CD4-positive, alpha-beta T cell treated with Interleukin-17A for 1 hour (primary cell): ENCODE measurements around the gene IL4I1.
"Not testable (repeated sequence)": the region's sequence is repeated elsewhere in the genome, so short reads cannot be mapped to it uniquely, and the experiment has no call there.

ENCODE experiments used
- DNase-seq: peaks from one replicate; pipeline ENCODE4 v3.0.0-alpha.2; 2020

The IL4I1 gene, protein sequence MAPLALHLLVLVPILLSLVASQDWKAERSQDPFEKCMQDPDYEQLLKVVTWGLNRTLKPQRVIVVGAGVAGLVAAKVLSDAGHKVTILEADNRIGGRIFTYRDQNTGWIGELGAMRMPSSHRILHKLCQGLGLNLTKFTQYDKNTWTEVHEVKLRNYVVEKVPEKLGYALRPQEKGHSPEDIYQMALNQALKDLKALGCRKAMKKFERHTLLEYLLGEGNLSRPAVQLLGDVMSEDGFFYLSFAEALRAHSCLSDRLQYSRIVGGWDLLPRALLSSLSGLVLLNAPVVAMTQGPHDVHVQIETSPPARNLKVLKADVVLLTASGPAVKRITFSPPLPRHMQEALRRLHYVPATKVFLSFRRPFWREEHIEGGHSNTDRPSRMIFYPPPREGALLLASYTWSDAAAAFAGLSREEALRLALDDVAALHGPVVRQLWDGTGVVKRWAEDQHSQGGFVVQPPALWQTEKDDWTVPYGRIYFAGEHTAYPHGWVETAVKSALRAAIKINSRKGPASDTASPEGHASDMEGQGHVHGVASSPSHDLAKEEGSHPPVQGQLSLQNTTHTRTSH

DNA sequence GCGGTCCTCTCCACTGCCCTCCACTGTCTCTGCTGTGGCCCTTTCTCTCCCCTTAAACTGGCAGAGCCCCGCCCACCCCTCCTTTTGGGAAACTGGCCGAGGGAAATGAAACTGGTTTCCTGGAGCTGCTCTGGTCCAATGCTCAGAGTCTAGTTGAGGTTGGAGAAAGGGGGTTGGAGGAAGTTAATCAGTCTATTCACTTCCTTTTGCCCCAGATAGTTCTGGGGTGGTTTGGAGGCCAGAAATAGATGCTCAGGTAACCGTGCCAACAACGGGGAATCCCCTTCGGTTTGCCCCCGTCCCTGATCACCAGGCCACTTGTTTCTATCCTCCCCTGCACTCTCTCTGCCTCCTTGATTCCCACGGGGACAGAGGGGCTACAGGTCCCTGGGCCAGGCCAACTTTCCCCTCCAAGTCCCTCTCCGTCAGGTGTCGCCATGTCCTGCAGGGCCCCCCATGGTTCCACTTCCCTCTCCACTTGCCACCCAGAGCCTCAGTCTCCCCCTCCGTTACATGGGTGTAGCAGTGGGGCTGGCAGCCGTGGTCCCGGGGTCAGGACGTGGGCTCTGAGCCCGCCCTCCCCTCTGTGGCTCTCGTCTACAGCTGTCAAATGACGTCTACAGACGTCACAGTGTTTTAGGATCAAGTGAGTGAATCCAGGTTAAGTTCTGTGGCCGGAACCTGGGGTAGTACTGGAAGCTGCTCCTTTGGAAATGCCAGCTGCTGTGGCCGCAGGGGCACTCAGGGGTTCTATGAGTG is at the start of gene IL4I1:
IL4I1 (minus strand) TSS at position 25 of the 759 bp plus-strand sequence. CDS start 727 bp downstream, outside the sequence.
- peak; percentile 92 for DNase-seq

DNA sequence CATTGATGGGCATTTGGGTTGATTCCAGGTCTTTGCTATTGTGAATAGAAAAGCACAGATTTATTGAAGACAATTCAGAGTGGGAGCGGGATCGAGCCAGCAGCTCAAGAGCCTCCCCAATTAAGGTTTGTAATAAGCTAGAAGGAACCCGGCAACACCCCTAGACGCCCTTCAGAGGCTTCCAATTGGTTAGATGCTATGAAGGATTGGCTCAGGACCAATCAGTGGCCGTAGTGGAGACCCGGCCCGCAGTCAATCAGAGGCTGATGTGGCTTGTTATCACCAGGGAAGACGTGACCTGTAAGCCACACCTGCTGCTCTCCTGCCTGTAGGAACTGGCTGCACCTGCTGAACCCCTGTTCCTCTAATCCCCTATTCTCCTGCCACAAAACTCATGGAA is 49.7 kb upstream of the IL4I1 start:
- DNase-seq = no peak

DNA sequence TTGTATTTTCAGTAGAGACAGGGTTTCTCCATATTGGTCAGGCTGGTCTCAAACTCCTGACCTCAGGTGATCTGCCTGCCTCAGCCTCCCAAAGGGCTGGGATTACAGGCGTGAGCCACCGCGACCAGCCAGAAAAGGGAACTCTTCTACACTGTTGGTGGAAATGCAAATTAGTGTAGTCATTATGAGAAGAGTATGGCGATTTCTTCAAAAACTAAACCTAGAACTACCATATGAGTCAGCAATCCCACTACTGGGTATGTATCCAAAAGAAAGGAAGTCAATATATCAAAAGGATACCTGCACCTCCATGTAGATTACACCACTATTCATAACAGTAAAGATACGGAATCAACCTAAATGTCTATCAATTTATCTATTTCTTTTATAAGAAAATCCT is 47.9 kb upstream of the IL4I1 start:
- not testable (repeated sequence) for DNase-seq

DNA sequence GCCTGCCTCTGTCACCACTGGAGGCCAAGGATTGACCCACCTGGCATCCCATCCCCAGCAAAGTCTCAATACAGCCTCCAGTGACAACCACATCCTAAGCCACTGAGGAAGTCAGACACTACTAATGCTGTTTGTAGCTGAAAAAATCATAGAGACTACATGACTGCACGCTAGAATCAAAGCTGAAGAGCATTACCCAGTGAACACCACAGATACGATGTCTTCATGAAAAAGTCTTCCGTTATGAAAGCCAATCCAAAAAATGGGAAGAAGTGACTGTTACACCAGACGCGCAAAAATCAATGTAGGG is 43.8 kb upstream of the IL4I1 start:
- DNase-seq = no peak

DNA sequence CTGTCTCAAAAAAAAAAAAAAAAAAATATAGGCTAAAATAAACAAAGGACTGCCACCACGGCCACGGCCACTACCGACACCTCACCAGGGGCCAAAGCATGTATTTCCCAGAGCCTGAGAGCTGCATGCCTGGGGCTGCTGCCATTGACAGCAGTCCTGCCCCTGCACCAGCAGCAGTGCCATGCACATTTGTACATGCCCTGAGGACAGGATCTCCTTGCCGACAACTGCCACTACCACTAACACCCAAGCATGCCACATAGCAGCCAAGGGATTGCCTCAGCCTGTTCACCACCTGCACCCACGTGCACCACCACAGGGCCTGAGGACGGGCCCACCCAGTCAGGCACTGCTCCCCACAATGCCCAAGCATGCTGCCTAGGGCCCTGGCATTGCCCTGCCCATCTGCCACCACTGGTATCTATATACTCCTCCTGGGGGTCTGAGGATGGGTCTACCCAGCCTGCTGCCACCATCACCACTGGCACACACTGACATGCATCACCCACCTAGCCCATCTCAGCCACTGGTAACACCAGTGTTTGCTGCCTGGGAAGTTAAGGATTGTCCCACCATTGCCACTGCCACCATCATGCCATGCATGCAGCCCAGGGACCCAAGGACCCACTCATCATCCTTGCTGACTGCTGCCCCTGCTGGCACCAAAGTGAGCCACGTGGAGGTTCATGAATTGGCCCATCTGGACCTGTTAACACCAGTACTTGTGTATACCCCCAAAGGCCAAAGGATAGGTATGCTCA is 43.2 kb upstream of the IL4I1 start:
- DNase-seq = no peak

DNA sequence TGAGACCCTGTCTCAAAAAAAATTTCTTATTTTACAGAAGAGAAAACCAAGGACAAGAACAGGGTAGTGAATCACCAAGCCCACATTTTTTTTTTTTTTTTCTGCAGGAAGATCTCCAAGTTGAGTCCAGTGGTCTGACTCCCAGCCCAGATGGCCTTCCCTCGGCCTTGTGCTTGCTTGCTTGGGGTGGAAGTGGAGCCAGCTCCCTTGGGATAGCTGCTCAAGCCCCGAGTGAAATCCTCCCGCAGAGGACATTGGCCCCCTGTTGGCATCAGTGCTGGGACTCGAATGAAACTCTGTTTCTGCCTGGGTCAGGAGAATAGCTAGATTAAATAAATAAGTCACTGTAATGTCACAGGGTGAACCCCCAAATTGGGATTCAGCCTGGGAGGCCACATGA is 42.0 kb upstream of the IL4I1 start:
- DNase-seq = no peak

DNA sequence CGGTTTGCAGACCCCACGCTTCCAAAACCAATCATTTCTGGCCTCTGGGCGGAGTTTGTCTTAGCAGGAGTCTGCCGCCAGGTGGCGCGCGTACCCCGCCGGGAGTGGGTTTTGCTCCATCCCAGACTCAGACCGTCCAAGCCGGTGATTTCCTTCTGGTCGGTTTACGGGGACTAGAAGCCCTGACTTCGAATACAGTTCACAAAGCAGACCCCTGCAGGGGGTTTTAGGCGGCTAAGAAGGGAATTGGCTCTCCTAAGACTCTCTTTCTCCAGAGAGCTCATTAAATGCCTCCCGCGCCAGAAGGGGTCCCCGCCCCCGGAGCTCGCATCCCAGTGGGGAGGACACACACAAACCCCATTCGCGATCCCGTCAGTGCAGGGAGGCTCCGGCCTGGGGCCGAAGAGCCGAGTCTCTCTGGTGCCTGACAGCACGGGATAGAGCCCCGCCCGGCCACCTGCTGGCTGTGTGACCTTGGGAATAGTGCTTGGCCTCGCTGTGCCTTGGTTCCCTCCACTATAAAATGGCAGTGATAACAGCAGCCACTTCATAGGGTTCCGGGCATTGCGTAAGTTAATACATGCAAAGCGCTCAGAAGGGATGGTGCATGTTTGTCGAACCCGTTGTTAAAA is 41.2 kb upstream of the IL4I1 start:
- DNase-seq = peak; percentile 78

DNA sequence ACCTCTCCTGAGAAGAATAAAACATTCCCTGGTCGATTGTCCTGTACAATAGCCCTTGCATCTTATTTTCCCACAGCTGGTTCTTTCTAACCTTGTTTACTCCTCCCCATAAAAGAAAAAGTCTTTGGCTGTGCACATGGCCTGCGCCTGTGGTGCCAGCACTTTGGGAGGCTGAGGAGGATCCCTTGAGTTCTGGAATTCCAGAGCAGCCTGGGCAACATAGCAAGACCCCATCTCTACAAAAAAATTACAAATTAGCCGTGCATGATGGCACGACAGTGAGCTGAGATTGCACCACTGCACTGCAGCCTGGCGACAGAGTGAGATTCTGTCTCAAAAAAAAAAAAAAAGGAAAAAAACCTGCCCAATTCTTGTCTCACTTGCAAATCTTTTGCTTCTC is 39.9 kb upstream of the IL4I1 start:
- DNase-seq = no peak

DNA sequence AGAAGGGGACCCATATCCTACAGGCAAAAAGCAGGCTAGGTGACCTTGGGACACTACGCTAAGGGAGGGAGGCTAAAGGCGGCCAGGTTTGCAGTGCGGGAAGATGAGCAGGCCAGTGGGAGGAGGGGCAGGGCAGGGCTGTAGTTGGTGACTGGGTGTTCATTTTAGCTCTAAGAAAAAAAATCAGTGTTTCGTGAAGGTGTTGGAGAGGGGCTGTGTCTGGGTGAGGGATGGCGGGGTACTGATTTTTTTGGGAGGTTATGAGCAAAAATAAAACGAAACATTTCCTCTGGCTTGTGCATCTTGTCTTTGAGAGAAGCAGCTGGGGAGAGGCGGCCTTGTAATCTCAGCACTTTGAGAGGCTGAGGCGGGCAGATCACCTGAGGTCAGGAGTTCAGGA is 37.0 kb upstream of the IL4I1 start:
- no peak for DNase-seq

DNA sequence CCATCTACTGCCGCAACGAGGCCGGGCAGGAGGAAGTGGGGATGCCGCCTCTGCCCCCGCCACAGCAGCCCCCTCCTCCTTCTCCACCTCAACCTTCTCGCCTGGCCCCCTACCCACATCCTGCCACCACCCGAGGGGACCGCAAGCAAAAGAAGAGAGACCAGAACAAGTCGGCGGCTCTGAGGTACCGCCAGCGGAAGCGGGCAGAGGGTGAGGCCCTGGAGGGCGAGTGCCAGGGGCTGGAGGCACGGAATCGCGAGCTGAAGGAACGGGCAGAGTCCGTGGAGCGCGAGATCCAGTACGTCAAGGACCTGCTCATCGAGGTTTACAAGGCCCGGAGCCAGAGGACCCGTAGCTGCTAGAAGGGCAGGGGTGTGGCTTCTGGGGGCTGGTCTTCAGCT is 36.0 kb upstream of the IL4I1 start:
- peak; percentile 65 for DNase-seq

DNA sequence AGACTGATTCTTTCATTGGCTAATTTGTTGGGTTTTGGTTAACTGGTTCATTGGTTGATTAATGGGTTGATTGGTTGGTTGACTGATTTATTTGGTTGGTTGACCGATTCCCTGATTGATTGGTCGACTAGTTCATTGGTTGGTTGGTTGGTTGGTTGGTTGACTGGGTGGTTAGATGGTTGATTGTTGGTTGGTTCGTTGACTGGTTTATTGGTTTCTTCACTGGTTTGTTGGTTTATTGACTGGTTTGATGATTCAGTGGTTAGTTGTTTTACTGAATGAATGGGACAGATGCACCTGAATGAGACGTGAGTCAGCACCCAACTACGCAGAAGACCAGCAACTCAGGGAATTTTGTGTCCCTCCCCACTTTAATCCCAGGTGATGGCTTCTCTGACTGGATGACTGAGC is 35.4 kb upstream of the IL4I1 start:
- DNase-seq = no peak

DNA sequence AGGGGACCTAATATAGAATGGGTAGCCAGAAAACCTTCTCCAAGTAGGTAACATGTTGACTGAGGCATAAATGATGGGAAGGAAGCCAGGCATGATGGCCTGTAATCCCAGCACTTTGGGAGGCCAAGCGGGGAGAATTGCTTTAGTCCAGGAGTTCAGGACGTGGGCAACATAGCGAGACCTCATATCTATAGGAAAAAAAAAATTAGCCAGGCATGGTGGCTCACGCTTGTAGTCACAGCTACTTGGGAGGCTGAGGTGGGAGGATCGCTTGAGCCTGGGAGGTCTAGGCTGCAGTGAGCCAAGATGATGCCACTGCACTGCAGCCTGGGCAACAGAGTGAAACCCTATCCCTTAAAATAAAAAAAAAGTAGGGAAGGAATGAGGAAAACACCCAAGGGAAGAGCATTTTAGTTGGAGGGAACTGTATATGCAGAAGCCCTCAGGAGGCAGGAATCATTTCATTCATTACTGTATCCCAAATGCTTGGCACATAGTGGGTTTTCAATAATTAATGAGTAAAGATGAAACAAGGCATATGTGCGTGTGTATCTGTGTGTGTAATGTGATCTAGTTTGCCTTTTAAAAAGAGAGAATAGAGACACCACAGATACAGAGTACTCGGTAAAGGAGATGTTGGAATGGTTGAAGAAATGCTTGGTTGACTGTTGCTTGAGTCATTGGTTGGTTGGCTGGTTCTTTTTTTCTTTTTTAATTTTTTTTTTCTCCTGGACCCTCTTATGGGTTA is 34.8 kb upstream of the IL4I1 start:
- DNase-seq = no peak

DNA sequence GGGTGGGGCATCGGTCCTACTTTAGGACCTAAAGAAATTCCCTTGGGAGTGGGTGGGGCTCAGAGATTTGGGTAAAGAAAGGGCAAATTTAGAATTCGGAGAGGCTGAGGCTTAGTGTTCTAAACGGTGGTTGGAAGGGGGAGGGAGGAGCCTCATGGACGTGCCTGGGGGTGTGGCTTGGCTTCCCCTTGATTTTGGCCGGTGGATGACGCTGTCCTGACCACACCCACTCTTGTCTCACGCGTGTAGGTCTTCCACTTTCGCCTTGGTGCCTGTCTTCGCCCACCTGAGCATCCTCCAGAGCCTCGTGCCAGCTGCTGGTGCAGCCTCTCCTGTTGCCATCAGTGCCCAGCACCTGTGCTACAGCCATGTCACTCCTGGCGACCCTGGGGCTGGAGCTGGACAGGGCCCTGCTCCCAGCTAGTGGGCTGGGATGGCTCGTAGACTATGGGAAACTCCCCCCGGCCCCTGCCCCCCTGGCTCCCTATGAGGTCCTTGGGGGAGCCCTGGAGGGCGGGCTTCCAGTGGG is 33.9 kb upstream of the IL4I1 start:
- DNase-seq = no peak

DNA sequence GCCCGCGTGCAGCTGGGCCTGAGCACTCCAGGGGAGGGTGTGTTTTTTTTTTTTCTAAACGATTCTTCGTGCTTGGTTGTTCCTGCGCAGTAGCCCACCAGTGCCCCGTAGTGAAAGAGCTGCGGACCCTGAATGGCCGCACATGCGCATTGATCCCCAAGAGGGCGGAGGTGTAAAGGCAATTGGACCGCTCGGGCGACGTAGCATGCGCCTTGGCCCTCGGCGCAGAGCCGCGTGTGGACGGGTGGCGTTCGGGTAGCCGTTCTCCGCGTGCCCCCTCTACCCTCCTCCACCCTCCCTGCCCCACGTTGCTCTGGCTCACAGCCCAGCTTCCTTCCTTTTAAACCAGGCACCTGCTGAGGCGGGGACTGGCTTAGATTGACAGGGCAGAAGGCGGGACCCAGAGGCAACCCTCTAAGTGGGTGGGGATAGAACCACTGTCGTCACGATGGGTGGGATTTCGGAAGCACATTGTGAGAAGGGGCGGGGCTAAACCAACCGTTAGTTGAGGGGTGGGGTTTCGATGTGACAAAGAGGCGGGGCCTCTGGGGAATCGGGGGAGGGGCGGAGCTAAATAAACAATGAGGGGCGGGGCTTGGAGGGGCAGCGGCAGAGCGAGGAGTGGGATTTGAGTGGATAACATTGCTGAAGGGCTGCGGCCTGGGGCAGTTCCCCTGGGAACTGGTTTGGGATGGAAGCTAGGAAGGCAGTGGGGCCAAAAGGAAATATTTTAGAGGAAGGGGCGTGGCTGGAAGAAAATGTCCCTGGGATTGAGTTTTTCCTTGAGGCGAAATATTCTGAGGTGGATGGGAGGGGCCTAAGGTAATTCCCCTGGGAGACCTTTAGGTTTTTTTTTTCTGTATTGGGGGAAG is 33.2 kb upstream of the IL4I1 start:
- peak; percentile 97 for DNase-seq

DNA sequence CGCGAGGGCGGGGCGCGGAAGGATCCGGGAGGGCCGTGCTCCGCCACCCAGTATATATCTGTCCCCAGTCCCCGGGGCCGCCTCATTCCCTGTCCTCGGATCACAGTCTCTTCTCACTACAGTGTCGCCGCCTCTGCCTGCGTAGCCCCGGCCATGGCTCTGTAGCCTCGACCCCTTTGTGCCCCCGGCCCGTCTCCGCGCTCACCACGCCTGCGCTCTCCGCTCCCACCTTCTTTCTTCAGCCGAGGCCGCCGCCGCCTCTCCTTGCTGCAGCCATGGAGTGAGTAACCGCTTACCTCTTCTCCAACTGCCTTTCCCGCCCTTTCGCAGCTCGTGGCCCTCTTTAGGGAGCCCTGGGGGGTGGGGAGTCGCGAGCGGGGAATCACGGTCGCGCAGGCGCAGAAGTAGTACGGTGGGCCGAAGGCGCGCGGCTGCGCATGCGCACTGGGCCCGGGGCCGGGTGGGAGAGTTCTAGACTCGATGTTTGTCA is 32.5 kb upstream of the IL4I1 start, which contains the start of the genes ATF5 and NUP62:
ATF5 (plus strand) TSS at position 85 of the 490 bp plus-strand sequence. CDS start 1,646 bp downstream, outside the sequence.
NUP62 (minus strand) TSS at position 384 of the 490 bp plus-strand sequence. CDS start 19,697 bp downstream, outside the sequence.
- DNase-seq = peak; percentile 91

DNA sequence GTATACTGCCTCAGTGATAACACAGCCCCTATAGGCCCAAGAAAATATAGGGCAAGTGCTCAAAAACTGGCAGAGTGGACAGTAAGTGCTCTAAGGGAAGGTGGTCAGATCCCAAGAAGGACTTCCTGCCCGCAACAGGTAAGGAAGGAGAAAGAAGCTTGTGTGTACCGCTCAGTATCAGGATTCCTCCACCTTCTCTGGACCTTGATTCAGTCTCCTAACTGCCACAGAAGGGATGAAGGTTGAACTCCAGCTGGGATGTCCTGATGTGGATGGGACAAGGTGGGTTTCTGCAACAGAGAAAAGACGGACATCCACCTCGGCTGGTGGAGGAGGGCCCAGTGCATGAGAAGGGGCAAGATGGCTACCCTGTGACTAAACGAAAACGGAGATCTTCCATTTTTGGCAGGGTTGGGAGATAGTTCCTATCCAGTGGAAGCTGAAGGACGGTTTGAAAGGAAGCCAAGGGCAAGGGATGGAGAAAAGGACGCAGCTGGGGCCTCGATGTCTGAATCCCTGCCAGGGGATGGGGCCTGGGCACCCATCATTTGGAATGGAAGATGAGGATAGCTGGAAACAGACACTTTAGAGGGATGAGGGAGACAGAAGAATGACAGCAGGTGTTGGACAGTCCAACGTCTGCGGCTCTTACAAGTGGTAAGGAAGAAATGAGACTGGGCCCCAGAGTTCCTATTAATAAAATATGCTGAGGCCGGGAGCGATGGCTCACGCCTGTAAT is 31.0 kb upstream of the IL4I1 start:
- DNase-seq = no peak

DNA sequence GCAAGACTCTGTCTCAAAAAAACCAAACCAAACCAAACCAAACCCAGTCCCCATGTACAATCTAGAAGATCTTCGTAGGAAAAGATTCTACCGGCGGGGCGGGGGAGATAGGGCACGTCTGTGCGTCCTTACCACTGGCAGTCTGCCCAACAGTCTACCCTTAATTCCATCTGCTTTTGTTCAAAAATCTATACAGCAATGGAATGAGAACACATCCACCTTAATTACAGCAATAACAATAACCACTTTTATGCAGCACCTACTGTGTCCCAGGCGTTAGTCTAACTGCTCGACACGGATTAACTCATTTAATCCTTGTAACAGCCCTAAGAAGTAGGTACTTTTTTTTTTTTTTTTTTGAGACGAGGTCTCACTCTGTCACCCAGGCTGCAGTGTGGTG is 29.8 kb upstream of the IL4I1 start:
- no peak for DNase-seq

DNA sequence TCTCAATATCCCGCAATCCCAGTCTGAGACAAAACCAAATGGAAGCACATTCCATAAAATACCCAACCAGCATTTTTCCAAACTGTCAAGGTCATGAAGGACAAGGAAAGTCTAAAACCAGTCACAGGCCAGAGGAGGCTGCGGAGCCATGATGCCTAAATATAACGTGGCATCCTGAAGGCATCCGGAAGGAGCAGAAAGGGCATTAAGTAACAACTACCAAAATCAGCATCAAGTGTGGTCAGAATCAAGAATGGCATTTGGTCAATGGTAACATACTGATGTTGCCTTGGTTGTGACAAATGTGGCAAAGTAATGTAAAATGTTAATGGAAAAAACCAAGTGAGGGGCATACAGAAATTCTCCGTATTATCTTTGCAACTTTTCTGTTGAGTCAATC is 28.8 kb upstream of the IL4I1 start:
- DNase-seq = no peak

DNA sequence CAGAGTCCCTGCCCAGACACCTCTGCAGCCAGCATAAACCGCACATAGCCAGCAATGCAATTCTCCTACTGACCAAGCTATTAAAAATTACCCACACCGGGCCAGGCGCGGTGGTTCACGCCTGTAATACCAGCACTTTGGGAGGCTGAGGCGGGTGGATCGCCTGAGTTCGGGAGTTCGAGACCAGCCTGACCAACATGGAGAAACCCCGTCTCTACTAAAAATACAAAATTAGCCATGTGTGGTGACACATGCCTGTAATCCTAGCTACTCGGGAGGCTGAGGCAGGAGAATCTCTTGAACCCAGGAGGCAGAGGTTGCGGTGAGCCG is 28.2 kb upstream of the IL4I1 start:
- DNase-seq = not testable (repeated sequence)
